Measurements from ENCODE around the gene MYH4. TPM values are rescaled to one million over a fixed set of nuclear protein-coding genes. Genes with fewer than 3 reads are reported as not detected.

Gene MYH4
- total and polyA plus RNA-seq, 2 of the 13 experiments (the other 11 are each of a cell fraction or from before 2014, with no cell fraction given), result 0.01 to 0.02 TPM

DNA sequence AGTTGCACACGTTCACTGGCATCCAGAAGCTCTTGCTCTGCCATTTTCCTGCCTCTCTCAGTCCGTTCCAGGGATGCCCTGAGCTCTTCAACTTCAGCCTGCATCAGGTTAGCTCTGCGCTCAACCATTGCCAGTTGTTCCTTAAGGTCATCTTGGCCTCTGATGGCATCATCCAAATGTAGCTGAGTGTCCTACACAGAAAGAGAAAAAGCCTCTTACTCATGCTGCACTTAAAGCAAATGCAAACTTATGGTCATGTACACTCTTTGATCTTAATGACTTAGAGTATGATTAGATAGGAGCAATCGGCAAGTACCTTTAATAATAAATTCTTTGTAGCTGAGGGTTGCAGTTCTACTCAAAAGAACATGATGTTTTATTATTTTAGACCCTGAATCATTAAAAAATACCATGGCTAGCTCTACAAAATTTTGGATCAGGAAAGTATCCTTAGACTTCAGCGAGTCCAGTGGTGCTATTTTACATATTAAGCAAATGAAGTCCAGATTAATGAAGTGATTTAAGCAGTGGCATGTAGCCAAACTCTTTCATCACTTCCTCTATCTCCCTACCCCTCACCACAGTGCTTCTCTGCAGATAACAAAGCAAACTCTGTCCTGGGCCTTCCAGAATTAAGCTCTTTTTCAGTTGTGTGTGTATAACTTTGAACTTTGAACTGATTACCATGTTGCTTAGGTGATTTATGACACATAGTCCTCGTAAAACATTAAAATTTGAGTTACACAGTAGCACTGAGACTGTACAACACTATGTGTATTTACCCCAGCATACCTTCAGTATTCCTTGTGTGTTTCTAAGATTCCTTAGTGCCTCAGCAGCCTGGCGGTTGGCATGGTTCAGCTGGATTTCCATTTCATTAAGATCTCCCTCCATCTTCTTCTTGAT, 22.1 kb downstream of the MYH4 start (continued):
- TF ChIP-seq, protein P1, sequence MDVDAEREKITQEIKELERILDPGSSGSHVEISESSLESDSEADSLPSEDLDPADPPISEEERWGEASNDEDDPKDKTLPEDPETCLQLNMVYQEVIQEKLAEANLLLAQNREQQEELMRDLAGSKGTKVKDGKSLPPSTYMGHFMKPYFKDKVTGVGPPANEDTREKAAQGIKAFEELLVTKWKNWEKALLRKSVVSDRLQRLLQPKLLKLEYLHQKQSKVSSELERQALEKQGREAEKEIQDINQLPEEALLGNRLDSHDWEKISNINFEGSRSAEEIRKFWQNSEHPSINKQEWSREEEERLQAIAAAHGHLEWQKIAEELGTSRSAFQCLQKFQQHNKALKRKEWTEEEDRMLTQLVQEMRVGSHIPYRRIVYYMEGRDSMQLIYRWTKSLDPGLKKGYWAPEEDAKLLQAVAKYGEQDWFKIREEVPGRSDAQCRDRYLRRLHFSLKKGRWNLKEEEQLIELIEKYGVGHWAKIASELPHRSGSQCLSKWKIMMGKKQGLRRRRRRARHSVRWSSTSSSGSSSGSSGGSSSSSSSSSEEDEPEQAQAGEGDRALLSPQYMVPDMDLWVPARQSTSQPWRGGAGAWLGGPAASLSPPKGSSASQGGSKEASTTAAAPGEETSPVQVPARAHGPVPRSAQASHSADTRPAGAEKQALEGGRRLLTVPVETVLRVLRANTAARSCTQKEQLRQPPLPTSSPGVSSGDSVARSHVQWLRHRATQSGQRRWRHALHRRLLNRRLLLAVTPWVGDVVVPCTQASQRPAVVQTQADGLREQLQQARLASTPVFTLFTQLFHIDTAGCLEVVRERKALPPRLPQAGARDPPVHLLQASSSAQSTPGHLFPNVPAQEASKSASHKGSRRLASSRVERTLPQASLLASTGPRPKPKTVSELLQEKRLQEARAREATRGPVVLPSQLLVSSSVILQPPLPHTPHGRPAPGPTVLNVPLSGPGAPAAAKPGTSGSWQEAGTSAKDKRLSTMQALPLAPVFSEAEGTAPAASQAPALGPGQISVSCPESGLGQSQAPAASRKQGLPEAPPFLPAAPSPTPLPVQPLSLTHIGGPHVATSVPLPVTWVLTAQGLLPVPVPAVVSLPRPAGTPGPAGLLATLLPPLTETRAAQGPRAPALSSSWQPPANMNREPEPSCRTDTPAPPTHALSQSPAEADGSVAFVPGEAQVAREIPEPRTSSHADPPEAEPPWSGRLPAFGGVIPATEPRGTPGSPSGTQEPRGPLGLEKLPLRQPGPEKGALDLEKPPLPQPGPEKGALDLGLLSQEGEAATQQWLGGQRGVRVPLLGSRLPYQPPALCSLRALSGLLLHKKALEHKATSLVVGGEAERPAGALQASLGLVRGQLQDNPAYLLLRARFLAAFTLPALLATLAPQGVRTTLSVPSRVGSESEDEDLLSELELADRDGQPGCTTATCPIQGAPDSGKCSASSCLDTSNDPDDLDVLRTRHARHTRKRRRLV (CRISPR knock-in tag; IDR thresholded peaks at IDR 0.05), result peak; percentile 85
- TF ChIP-seq ARNT2 (CRISPR knock-in tag; IDR thresholded peaks at IDR 0.05; ENCODE audit: low read depth) (peak; percentile 35; the same call in 1 of the 2 replicates), ZNF263 (CRISPR knock-in tag; IDR thresholded peaks at IDR 0.05) (no peak), POLR2AphosphoS5 (IDR thresholded peaks at IDR 0.05; ENCODE audit: low read depth, low read length) (no peak), GABPB1 (CRISPR knock-in tag; IDR thresholded peaks at IDR 0.05) (peak; percentile 62; the same call in 1 of the 2 replicates), MIER3 (CRISPR knock-in tag; IDR thresholded peaks at IDR 0.05; ENCODE audit: borderline replicate concordance) (peak; percentile 61; the same call in 1 of the 2 replicates), ZSCAN21 (CRISPR knock-in tag; IDR thresholded peaks at IDR 0.05; ENCODE audit: borderline replicate concordance) (no peak), HOXA3 (CRISPR knock-in tag; IDR thresholded peaks at IDR 0.05) (peak; percentile 31; the same call in 1 of the 2 replicates), BHLHE40 (IDR thresholded peaks at IDR 0.05; ENCODE audit: low read length) (no peak), ZNF335 (CRISPR knock-in tag; IDR thresholded peaks at IDR 0.05) (no peak), ZNF619 (CRISPR knock-in tag; IDR thresholded peaks at IDR 0.05) (no peak), ELF4 (CRISPR knock-in tag; IDR thresholded peaks at IDR 0.05; ENCODE audit: borderline replicate concordance) (no peak), EHMT2 (IDR thresholded peaks at IDR 0.05; ENCODE audit: borderline replicate concordance, low read depth, low read length) (peak; percentile 64; the same call in 1 of the 2 replicates), TRIM24 (CRISPR knock-in tag; IDR thresholded peaks at IDR 0.05) (no peak), ZNF644 (CRISPR knock-in tag; IDR thresholded peaks at IDR 0.05; ENCODE audit: low read depth) (peak; percentile 47; the same call in 1 of the 2 replicates), SP2 (CRISPR knock-in tag; IDR thresholded peaks at IDR 0.05) (no peak), ZNF614 (CRISPR knock-in tag; IDR thresholded peaks at IDR 0.05; ENCODE audit: borderline replicate concordance) (0 out of 2 replicates have a peak, but pooled peaks have one; percentile 28), ZNF530 (CRISPR knock-in tag; IDR thresholded peaks at IDR 0.05; ENCODE audit: low read depth) (no peak), ZNF180 (CRISPR knock-in tag; IDR thresholded peaks at IDR 0.05; ENCODE audit: borderline replicate concordance, low read depth) (no peak), FOSL2 (CRISPR knock-in tag; IDR thresholded peaks at IDR 0.05) (peak; percentile 68), CREM (IDR thresholded peaks at IDR 0.05) (peak; percentile 67; the same call in 1 of the 2 replicates), CREM (CRISPR knock-in tag; IDR thresholded peaks at IDR 0.05) (no peak)
- TF ChIP-seq, protein P2, sequence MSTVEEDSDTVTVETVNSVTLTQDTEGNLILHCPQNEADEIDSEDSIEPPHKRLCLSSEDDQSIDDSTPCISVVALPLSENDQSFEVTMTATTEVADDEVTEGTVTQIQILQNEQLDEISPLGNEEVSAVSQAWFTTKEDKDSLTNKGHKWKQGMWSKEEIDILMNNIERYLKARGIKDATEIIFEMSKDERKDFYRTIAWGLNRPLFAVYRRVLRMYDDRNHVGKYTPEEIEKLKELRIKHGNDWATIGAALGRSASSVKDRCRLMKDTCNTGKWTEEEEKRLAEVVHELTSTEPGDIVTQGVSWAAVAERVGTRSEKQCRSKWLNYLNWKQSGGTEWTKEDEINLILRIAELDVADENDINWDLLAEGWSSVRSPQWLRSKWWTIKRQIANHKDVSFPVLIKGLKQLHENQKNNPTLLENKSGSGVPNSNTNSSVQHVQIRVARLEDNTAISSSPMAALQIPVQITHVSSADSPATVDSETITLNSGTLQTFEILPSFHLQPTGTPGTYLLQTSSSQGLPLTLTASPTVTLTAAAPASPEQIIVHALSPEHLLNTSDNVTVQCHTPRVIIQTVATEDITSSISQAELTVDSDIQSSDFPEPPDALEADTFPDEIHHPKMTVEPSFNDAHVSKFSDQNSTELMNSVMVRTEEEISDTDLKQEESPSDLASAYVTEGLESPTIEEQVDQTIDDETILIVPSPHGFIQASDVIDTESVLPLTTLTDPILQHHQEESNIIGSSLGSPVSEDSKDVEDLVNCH (CRISPR knock-in tag; IDR thresholded peaks at IDR 0.05), result no peak
